Measurements from ENCODE around the gene UTS2B.
A peak's percentile ranks its signal among the peaks of the same experiment; 100 is the strongest.

Gene UTS2B

GRCh38 chr3:191328962-191329653 is 1.2 kb downstream of the UTS2B start, which contains the start of gene CCDC50 (continued):
- peak; percentile 81 for TF ChIP-seq ZBTB26 (tag by site-specific recombination; optimal IDR thresholded peaks at IDR 0.05)
- TF ChIP-seq ZNF639 (tag by site-specific recombination; IDR thresholded peaks at IDR 0.05) = no peak
- no peak for TF ChIP-seq BCL11A (tag by site-specific recombination; IDR thresholded peaks at IDR 0.05; ENCODE audit: low read depth)
- TF ChIP-seq ZNF169 (tag by site-specific recombination; IDR thresholded peaks at IDR 0.05) = no peak
- no peak for TF ChIP-seq ZNF701 (tag by site-specific recombination; IDR thresholded peaks at IDR 0.05)
- TF ChIP-seq GLIS2 (tag by site-specific recombination; IDR thresholded peaks at IDR 0.05) = peak; percentile 35; the same call in 1 of the 2 replicates
- TF ChIP-seq ZNF518A (tag by site-specific recombination; conservative IDR thresholded peaks at IDR 0.05; ENCODE audit: low read depth) = no peak
- TF ChIP-seq ZNF148 (tag by site-specific recombination; IDR thresholded peaks at IDR 0.05; ENCODE audit: borderline replicate concordance) = no peak
- no peak for TF ChIP-seq ZNF707 (tag by site-specific recombination; IDR thresholded peaks at IDR 0.05)
- 0 out of 2 replicates have a peak, but pooled peaks have one; percentile 13 for TF ChIP-seq IKZF3 (tag by site-specific recombination; IDR thresholded peaks at IDR 0.05)
- no peak for TF ChIP-seq OSR2 (tag by site-specific recombination; IDR thresholded peaks at IDR 0.05)
- TF ChIP-seq ZSCAN5A (tag by site-specific recombination; IDR thresholded peaks at IDR 0.05) = no peak
- peak; percentile 61 for TF ChIP-seq ZNF341 (tag by site-specific recombination; IDR thresholded peaks at IDR 0.05; ENCODE audit: low read depth)
- no peak for TF ChIP-seq SALL2 (tag by site-specific recombination; IDR thresholded peaks at IDR 0.05; ENCODE audit: borderline replicate concordance)
- TF ChIP-seq ZNF19 (tag by site-specific recombination; IDR thresholded peaks at IDR 0.05; ENCODE audit: low read depth) = no peak
- no peak for TF ChIP-seq ZNF362 (tag by site-specific recombination; IDR thresholded peaks at IDR 0.05)
- TF ChIP-seq MEIS1 (CRISPR knock-in tag; IDR thresholded peaks at IDR 0.05; ENCODE audit: borderline replicate concordance) = no peak
- TF ChIP-seq KLF1 (tag by site-specific recombination; IDR thresholded peaks at IDR 0.05) = no peak
- no peak for TF ChIP-seq ZSCAN23 (tag by site-specific recombination; IDR thresholded peaks at IDR 0.05)
- TF ChIP-seq ZNF544 (tag by site-specific recombination; IDR thresholded peaks at IDR 0.05) = no peak
- peak; percentile 76; the same call in 1 of the 2 replicates for TF ChIP-seq ZFP37 (tag by site-specific recombination; IDR thresholded peaks at IDR 0.05)
- no peak for TF ChIP-seq TCF7L2 (IDR thresholded peaks at IDR 0.05; ENCODE audit: borderline replicate concordance, low read depth, low read length)
- TF ChIP-seq SCRT2 (tag by site-specific recombination; IDR thresholded peaks at IDR 0.05) = no peak
- no peak for TF ChIP-seq ZNF266 (tag by site-specific recombination; IDR thresholded peaks at IDR 0.05; ENCODE audit: low read depth)
- TF ChIP-seq PRDM1 (tag by site-specific recombination; IDR thresholded peaks at IDR 0.05) = no peak
- peak; percentile 66 for TF ChIP-seq ZEB2 (tag by site-specific recombination; IDR thresholded peaks at IDR 0.05)

All from HEK293 (cell line).